B cell (primary cell): Measurements from ENCODE around the gene BCL11A. TPM values are rescaled to one million over a fixed set of nuclear protein-coding genes. Genes with fewer than 3 reads are reported as not detected.

Source experiments
- ATAC-seq: fragments of 200-7000 bp; cut with Tn5 transposase; one replicate; pipeline ENCODE4 v1.10.0; 2021; ENCODE audit warnings: low read depth, mild to moderate bottlenecking, moderate number of reproducible peaks, moderate library complexity
- CTCF ChIA-PET: fragments of 350-600 bp; sonication (Branson Sonifier 250); formaldehyde crosslinking; loops from one replicate; lab custom pipeline; 2021; ENCODE audit warnings: antibody characterized with exemption, inconsistent platforms; lab: Charles Lee
- POLR2A ChIA-PET: fragments of 350-600 bp; sonication (Branson Sonifier 250); formaldehyde crosslinking; loops from one replicate; lab custom pipeline; 2021; ENCODE audit warnings: antibody characterized with exemption; lab: Charles Lee
- DNase-seq: peaks from one replicate; pipeline ENCODE4 v3.0.0; 2013
- H2AFZ ChIP-seq: 2 replicates; pipeline ENCODE4 v1.6.1; 2012; ENCODE audit warnings: mild to moderate bottlenecking, low read depth, low read length; ENCODE audit not compliant: insufficient read depth, poor library complexity, severe bottlenecking
- H3K27ac ChIP-seq, 2 donors: 1 replicate in 1 of 2; 2 replicates in 1 of 2; pipeline ENCODE4 v1.5.1; 2012 to 2013; ENCODE audit warnings: low read length in 2 of 2, mild to moderate bottlenecking in 2 of 2, moderate library complexity in 1 of 2
- H3K27me3 ChIP-seq, 4 experiments: fragments of 200-600 bp in 1 of 4; sonication (generic) in 1 of 4; replicated peaks in 1 of 4; 1 replicate in 2 of 4; 2 replicates in 2 of 4; pipeline versions ENCODE4 v1.6.1 to v1.7.0; 2013 to 2016; ENCODE audit warnings: low read length in 3 of 4, mild to moderate bottlenecking in 2 of 4, mixed read lengths in 1 of 4, moderate library complexity in 1 of 4; ENCODE audit not compliant: insufficient read depth in 4 of 4, control insufficient read depth in 3 of 4; ENCODE audit errors: control extremely low read depth in 1 of 4
- H3K36me3 ChIP-seq, 2 experiments: replicated peaks in 1 of 2; 1 replicate in 1 of 2; 2 replicates in 1 of 2; pipeline versions ENCODE4 v1.6.1 to v1.7.1; 2013; ENCODE audit warnings: low read length in 1 of 2; ENCODE audit not compliant: insufficient read depth in 2 of 2, control insufficient read depth in 1 of 2; ENCODE audit errors: control extremely low read depth in 1 of 2, extremely low read depth in 1 of 2
- H3K4me1 ChIP-seq, 2 donors: fragments of 200-600 bp in 1 of 2; sonication (generic) in 1 of 2; 1 replicate in 1 of 2; 2 replicates in 1 of 2; pipeline versions ENCODE4 v1.5.1 to v1.6.1; 2013 to 2017; ENCODE audit warnings: low read length in 2 of 2; ENCODE audit not compliant: control insufficient read depth in 2 of 2, insufficient read depth in 2 of 2
- H3K4me2 ChIP-seq: replicated peaks from 2 replicates; pipeline ENCODE3; 2012; ENCODE audit warnings: mild to moderate bottlenecking, low read depth, low read length; ENCODE audit not compliant: poor library complexity, severe bottlenecking
- H3K4me3 ChIP-seq, 5 experiments: fragments of 200-600 bp in 1 of 5; sonication (generic) in 1 of 5; 1 replicate in 3 of 5; 2 replicates in 2 of 5; pipeline versions ENCODE4 v1.5.1 to v1.7.0; 2011 to 2016; ENCODE audit warnings: low read length in 4 of 5, mild to moderate bottlenecking in 4 of 5, low read depth in 2 of 5, control low read depth in 1 of 5, moderate library complexity in 1 of 5; ENCODE audit not compliant: insufficient read depth in 1 of 5; ENCODE audit errors: control extremely low read depth in 1 of 5, extremely low read depth in 1 of 5
- H3K79me2 ChIP-seq: fragments of 200-600 bp; sonication (generic); one replicate; pipeline ENCODE4 v1.6.0; 2016; ENCODE audit warnings: low read length; ENCODE audit not compliant: control insufficient read depth, insufficient read depth
- H3K9ac ChIP-seq: fragments of 200-600 bp; sonication (generic); 2 replicates; pipeline ENCODE4 v1.6.1; 2017; ENCODE audit warnings: mild to moderate bottlenecking, low read length, moderate library complexity
- H3K9me3 ChIP-seq, 3 donors: one replicate each; pipeline versions ENCODE4 v1.6.1 to v1.7.1; 2013; ENCODE audit warnings: low read length in 2 of 3; ENCODE audit not compliant: control insufficient read depth in 2 of 3, insufficient read depth in 1 of 3; ENCODE audit errors: control extremely low read depth in 1 of 3
- H4K20me1 ChIP-seq: 2 replicates; pipeline ENCODE4 v1.6.0; 2012; ENCODE audit warnings: mild to moderate bottlenecking, low read length; ENCODE audit not compliant: insufficient read depth, control insufficient read depth, poor library complexity, severe bottlenecking
- H3K27ac Mint-ChIP-seq: one replicate; pipeline ENCODE4 v1.8.0; 2021; ENCODE audit warnings: mixed read lengths
- H3K27me3 Mint-ChIP-seq: one replicate; pipeline ENCODE4 v1.8.0; 2021; ENCODE audit warnings: mixed read lengths
- H3K4me1 Mint-ChIP-seq: one replicate; pipeline ENCODE4 v1.8.0; 2021; ENCODE audit warnings: mixed read lengths
- H3K4me3 Mint-ChIP-seq: one replicate; pipeline ENCODE4 v1.8.0; 2021; ENCODE audit warnings: mixed read lengths
- H3K9me3 Mint-ChIP-seq: one replicate; pipeline ENCODE4 v1.8.0; 2022; ENCODE audit warnings: mixed read lengths; ENCODE audit not compliant: insufficient read depth
- CTCF ChIP-seq: fragments of 200-600 bp; IDR thresholded peaks from one replicate; pipeline ENCODE4 v1.8.0; 2022; ENCODE audit warnings: antibody characterized with exemption, mild to moderate bottlenecking
- EZH2 ChIP-seq: IDR thresholded peaks from 2 replicates; pipeline ENCODE4 v1.6.1; 2012; ENCODE audit warnings: borderline replicate concordance, low read depth, mild to moderate bottlenecking, moderate library complexity, low read length; ENCODE audit not compliant: insufficient read depth, poor library complexity, severe bottlenecking
- WGBS: methylation state at CpG from one replicate; pipeline ENCODE4 v1.1.5; 2013; ENCODE audit warnings: missing lambda C conversion rate; ENCODE audit not compliant: insufficient coverage; 5-methylcytosine and 5-hydroxymethylcytosine counted together
- intact Hi-C: fragments of 100-400 bp; cut with micrococcal nuclease; formaldehyde crosslinking; loops from one replicate; pipeline ENCODE4 v1.10.0; 2022
- polyA plus RNA-seq: library from polyadenylated mRNA; depleted of rRNA; stranded (reverse); fragments of >200 nt; gene quantifications from 2 replicates; pipeline ENCODE4 v1.2.3, GENCODE V29; 2012
- total RNA-seq, 2 donors: library from RNA; stranded (reverse); fragments of 120-200 nt in 1 of 2; gene quantifications; 1 replicate in 1 of 2; 2 replicates in 1 of 2; pipeline versions ENCODE4 v1.2.3 to v1.2.4, GENCODE V29; 2013 to 2022

Gene BCL11A
- total and polyA plus RNA-seq, 2 donors (not counting 1 experiment from before 2014, with no cell fraction given), result 81.8 to 383 TPM

- peaks cover 0 to 6% (median 2%) of the 10 kb centered on the region in 3 donors for H3K9me3 ChIP-seq
- H3K36me3 ChIP-seq, result peaks cover 2 to 83% of the 10 kb centered on the region in 2 experiments
- no peak for TF ChIP-seq EZH2
- no peak for TF ChIP-seq CTCF
- no peak overlapping the region for H3K4me3 ChIP-seq
- H3K27me3 Mint-ChIP-seq, result no peaks in the 10 kb centered on the region
- no peak overlapping the region for H3K4me2 ChIP-seq
- 100% methylated on average over 3 of the region's 6 CpGs for WGBS
- H3K27ac Mint-ChIP-seq, result peak overlapping the region; percentile 91
- ChIA-PET CTCF (interaction anchor here (0.6 to 1.5 kb wide), 2 partner anchors 68 to 112 kb away, joined by 3 to 7 read pairs; no protein-coding TSS in a partner anchor), POLR2A (interaction anchor here (0.6 to 0.7 kb wide), 2 partner anchors 10 to 29 kb away, joined by 3 to 12 read pairs; no protein-coding TSS in a partner anchor)
- peaks cover 98% of the 10 kb centered on the region for H3K79me2 ChIP-seq
- H4K20me1 ChIP-seq, result peaks cover 11% of the 10 kb centered on the region
- no peaks in the 10 kb centered on the region for H3K27me3 ChIP-seq
- intact Hi-C loops, result loop anchor here (2.0 kb wide), 1 partner anchor 15 kb away; no protein-coding TSS in a partner anchor
- no peaks in the 10 kb centered on the region for H3K9me3 Mint-ChIP-seq
- no peak overlapping the region for H2AFZ ChIP-seq
- peak overlapping the region; percentile 0 for H3K4me3 Mint-ChIP-seq
- ATAC-seq, result no peak
- peaks cover 69 to 84% of the 10 kb centered on the region in 2 donors for H3K4me1 ChIP-seq
- DNase-seq, result no peak
- H3K9ac ChIP-seq, result no peak overlapping the region
- H3K4me1 Mint-ChIP-seq, result peaks cover 85% of the 10 kb centered on the region
- peak overlapping the region; percentile 17 to 93 for H3K27ac ChIP-seq
These were observed 83.7 kb downstream of the BCL11A start for GRCh38 chr2:60469536-60470317.
